Stimulated activated CD4-positive, alpha-beta T cell treated with anti-CD3 and anti-CD28 coated beads, Interleukin-4, amount 100 ng/mL, for 1 hour (primary cell): Measurements from ENCODE around the gene IRAK2.
"Not testable (repeated sequence)": the region's sequence is repeated elsewhere in the genome, so short reads cannot be mapped to it uniquely, and the experiment has no call there.

Experiments used
- DNase-seq: peaks from one replicate; pipeline ENCODE4 v3.0.0-alpha.2; 2020

Gene IRAK2

DNA sequence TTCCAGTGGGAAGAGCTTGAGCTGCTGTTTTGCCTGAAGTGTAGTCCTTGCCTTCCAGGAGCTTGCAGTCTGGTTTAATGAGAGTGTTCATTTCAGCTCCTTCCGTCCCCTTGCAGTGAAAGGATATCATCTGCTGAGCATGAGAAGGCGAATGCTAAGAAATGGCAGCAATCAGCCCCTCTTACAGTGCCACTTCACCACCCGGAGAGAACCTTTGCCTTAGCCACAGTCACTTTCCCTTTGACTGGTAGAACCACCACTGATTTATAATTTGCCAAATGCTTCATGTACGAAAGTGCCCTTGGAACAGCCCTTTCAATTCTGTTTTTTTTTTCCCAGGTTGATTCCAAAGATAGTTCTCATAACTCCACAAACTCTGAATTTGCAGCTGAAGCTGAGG is 95.1 kb downstream of the IRAK2 start:
- DNase-seq, result no peak

DNA sequence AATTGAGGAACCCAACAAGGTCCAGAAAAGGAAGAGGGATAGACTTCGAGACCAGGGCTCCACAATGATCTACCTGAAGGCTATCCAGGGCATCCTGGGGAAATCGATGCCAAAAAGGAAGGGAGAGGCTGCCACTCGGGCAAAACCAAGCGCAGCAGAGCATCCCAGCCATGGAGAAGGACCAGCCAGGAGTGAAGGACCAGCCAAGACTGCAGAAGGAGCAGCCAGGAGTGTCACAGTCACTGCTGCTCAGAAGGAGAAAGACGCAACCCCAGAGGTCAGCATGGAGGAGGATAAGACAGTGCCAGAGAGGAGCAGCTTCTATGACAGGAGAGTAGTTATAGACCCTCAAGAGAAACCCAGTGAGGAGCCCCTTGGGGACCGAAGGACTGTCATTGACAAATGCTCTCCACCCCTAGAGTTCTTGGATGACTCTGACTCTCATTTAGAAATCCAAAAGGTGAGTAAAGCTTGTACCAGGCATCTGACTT is 95.5 kb downstream of the IRAK2 start:
- no peak for DNase-seq

DNA sequence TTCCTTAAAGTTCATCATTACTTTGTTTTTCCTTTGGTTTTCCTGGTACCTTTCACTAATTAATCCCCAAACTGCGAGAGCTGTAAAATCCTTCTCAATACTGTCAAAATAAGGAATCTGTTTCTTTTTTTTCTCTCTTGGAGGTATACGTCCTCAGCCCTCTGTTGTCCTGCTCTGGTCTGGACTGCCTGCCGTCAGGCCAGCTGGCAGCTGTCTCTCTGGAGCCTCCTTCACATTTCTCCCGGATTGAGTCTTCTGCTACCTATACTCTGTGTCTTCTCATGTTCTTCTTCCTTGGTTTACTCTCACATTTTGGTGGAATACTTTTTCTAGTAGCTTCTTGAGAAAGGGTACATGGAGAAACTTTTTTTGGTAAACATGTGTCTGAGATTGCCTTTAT is 97.3 kb downstream of the IRAK2 start:
- no peak for DNase-seq

DNA sequence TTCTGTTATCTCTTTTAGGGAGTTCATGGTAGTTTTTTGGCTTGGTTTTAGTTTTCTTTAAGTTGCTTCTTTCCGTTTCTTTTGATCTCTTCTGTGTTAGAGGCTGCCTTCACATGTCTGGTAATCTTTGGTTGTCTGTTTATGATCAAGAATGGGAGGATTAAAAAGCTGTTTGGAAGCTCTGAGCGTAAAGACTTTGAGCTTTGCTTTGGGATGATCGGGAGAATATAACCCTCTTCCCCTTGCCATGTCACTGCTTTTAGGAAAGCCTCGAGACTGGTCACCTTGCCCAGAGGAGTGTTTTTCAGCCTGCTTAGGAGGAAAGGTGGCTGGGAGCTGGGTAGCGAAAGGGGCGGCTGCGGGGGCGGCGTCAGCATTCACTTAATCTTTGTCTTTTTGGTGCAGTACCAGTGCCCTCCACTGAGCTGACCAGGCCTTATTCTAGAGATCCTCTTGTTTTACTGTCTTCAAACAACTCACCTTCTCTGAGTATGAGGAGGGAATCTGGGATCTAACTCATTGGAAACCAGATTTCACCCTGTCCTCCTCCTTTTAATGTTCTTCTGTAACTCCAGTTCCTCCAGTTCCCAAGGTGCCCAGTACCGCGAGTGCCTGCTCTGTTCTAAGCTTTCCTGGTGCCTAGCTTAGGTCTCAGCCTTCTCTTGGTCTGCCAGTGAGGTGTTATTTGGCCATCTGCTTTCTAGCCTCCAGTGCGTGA is 99.1 kb downstream of the IRAK2 start:
- DNase-seq, result peak; percentile 75

DNA sequence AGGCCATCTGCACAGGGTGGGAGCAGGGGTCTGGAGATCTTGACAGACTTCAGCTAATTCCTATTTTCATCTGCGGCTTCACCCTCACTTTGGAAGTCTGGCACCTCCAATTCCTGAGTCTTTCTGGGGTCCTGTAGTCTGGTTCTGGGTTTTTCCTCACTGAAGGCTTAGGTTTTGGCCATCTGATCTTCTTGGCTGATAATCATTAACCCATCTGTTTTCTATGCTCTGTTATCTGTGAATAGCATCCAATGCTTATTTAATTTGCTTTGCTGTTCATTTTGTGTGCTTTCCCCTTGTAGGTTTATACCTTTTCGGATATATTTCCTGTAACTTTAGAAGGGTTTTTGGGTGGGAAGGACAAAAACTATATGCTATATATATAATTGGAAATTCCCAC is 101.1 kb downstream of the IRAK2 start:
- no peak for DNase-seq

DNA sequence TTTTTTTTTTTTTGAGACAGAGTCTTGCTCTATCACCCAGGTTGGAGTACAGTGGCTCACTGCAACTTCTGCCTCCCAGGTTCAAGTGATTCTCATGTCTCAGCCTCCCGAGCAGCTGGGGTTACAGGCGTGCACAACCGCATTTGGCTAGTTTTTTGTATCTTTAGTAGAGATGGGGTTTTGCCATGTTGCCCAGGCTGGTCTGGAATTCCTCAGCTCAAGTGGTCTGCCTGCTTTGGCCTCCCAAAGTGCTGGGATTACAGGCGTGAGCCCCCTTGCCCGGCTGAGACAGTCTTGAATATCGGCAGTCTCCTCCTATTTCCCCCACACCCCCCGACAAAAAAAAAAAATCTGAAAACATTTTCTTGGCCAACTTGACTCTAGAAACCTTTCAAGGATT is 102.2 kb downstream of the IRAK2 start:
- not testable (repeated sequence) for DNase-seq

DNA sequence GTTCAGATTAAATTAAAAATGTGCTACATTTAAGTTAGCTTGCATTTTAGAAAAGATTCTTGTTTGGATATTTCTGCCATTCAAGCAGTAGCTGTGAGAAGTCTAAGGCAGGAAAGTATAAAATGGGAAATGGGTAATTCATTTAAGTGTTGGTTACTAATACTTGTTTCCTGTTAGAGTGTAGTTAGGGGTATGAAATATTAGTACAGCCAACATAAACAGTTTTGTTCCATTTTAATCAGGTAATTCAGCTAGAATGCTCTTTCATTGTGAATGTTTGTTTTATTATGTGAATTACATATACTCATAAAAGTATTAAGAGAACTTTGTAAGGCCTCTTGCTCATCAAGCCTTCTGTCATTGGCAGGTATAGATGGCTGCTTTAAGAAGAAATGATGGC is 103.4 kb downstream of the IRAK2 start:
- no peak for DNase-seq

DNA sequence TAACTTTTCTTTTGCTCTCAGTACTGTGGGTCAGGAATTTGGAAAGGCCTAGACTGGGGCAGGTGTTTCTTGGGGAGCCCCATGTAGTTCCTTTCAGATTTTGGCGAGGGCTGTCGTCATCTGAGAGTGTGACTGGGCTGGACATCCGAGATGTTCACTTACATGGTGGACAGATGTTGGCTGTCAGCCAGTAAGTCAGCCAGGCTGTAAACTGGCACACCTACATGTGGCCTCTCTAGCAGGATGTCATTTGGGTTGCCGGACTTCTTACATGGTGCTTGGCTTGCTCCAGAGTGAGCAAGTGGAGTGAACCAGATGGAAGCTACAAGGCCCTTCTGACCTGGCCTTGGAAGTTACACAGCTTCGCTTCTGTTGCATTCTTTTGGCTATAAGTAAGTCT is 104.2 kb downstream of the IRAK2 start:
- no peak for DNase-seq

DNA sequence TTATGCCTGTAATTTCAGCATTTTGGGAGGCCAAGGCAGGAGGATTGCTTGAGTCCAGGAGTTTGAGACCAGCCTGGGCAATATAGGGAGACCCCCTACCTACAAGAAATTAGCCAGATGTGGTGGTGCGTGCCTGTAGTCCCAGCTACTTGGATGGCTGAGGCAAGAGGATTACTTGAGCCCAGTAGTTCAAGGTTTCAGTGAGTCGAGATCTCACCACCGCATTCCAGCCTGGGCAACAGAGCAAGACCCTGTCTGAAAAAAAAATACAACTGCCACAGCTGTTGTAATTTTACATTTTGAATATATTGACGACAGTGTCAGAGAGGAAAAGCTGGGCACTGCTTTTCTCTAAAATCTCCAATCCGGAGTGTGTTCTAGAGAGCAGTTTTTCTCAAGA is 104.7 kb downstream of the IRAK2 start:
- no peak for DNase-seq

DNA sequence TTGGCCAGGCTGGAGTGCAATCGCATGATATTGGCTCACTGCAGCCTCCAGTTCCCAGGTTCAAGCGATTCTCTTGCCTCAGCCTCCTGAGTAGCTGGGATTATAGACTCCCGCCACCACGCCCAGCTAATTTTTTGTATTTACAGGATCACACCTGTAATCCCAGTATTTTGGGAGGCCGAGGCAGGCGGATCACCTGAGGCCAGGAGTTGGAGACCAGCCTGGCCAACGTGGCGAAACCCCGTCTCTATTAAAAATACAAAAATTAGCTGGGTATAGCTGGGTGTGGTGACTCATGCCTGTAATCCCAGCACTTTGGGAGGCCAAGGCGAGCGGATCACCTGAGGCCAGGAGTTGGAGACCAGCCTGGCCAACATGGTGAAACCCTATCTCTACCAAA is 107.8 kb downstream of the IRAK2 start:
- DNase-seq, result not testable (repeated sequence)

DNA sequence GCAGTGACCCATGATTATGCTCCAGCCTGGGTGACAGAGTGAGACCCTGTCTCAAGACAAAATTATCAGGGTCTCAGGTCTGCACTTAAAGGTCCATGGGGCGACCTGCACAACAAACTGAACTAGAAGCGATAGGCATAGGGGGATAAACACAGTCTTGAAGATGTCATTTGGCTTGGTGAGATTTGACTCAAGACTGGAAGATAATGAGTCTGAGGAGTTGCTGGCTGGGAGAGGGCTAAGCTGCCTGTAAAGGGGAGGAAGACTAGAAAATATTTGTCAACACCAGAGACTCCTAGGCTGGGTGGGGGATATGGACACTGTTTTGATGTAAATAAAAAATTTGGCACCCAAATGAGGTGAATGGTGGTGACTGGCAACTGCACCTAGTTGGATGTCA is 108.3 kb downstream of the IRAK2 start:
- no peak for DNase-seq

DNA sequence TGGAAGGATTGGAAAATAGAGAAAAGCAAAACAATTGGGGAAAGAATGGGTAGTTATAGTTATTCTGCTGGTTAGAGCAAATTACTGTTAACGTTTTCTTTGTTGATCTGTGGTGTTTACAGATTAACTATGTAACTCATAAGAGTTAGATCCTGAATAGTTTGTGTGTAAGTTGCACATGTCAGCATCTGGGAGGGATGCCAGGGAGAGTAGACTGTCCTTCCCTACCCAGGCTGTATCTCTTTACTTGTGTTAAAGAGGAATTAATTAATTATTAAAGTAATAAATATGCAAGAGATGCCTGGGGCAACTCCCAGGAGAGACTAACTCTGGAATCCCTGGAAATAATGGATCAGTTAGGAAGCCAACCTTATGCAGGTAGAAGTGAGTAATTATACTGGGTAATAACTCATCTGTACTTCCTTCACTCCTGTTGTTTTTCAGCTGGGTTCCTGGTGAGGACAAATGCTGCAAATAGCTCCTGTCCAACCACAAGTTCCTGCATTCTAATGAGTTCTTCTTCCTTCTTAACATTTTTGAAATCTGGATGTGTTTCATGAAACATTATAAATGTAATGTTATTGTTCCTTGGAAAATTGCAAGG is 109.1 kb downstream of the IRAK2 start:
- no peak for DNase-seq

DNA sequence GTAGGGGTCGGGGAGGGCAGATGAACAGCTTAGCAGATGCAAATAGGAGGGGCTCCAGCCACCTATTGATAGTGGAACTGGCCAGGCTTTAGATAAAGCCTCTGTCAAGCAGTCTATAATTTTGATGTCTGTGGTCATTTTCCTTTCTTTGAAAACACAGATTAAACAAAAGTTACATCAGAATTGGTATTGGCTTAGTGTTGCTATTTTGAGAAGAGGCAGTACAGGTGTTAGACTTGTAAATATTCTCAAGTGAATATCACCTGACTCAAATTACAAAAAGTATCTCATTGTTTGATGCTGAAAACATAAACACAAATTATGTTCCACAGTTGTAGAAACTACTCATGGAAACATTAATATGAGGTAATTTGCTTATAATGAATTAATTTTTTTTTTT is 109.9 kb downstream of the IRAK2 start:
- DNase-seq, result no peak

DNA sequence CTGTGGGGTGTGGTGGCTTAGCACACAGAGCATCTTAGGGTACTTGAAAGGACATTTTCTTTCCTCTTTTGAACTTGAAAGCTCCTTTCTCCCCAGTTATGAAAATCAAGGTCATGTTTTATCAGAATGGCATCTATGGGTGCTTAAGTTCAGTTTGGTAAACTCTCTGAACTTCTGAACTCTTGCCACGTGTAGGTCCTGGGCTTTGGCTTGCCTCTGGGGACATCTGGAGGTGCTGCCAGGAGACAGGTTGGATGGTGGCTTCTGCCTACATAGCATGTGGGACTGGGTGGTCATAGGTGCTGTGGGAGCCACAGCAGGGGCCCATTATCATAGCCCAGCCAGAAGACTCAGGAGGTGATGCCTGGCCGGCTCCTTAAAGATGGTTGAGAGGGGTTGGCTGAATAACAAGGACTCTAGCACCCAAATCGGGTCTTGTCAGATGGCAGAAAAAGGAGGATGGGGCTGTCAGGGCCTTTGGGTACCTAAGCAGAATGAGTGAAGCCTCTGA is 112.5 kb downstream of the IRAK2 start:
- DNase-seq, result no peak

DNA sequence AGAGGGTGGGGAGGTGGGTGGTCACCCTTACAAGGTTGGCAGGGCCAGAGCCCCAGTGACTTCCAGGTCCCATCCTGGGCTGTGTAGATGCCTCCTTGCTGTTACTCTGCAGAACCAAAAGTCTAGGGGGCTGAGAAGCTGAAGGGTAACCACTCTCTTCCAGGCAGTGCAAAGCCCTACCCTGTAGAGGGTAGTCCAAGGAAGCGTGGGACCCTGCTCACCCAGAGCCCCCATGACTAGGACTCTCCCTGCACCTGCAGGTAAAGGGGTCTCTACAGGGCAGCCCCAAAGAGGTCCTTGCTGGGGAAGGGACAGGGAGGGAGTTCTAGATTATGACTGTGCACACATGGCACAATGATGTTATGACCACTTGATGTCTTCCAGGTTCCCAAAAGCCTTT is 113.8 kb downstream of the IRAK2 start:
- no peak for DNase-seq

DNA sequence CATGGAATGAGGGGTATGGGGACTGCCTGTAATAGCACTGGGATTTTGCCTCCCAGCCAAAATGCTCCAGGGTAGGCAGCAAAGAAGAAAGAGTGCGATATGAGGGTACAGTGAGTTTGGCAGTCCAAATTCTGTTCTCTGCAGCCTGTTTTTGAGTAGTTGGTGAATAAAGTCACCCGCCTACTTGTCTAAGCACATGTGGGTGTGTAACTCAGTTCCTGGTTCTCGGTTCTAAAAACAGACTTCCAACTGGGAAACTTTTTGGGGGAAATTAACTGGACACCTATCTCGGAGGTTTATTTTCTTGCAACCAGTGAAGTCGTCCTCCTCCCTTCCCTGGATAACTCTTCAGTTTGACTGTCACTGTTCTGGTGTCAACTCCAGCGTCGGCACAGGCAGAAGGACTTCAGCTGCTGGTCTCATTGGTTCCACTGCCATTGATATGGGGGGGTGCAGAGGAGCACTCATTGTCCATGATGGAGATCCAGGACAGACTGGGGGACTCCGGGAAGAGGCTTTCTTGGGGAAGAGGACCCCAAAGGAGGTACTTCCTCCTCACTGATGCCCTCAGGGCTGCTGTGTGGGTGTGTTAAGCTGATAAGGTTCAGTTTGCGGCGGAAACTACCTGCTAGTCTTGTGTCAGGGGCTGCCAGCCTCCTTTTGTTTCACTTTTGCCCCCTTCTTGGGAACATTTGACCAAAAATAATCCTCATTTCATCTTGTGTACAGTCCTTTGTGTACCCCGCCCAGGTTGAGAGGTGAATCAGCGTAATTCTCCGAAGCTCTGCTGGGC is 114.9 kb downstream of the IRAK2 start:
- DNase-seq, result no peak

DNA sequence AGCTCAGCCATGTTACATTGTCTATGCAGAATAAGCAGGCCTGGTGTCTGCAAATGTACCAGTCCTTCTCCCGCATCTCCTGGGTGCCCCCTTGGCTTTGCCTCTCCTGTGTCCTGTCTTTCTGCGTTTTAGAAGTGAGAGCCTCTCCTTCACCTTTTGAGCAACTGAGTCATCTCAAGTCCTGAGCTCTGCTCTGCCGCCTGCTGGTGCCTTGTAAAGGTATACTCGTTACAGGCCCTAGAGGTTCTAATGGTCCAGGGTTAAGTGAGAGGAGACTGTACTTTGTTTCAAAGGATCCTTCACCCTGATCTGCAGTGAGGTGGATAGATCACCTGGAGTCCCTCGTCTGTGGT is 115.4 kb downstream of the IRAK2 start:
- DNase-seq, result no peak

DNA sequence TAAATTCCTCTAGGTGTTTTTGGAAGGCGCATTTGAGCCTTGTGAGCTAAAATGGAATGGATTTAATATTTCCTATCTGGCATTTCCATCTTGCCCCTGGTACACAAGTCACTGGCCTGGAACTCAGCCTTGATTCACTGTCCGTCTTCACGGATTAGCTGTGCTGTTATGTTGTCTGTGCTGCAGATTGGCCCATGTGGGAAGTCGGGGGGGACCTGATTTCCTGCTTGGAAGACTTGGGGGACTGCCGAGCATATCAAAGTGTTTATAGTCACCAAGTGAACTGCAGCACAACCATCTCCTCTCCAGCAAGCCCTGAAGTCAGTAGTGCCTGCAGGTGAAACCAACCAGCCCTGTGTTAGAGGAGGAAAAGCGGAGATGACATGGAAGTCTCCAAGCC is 115.9 kb downstream of the IRAK2 start:
- no peak for DNase-seq

DNA sequence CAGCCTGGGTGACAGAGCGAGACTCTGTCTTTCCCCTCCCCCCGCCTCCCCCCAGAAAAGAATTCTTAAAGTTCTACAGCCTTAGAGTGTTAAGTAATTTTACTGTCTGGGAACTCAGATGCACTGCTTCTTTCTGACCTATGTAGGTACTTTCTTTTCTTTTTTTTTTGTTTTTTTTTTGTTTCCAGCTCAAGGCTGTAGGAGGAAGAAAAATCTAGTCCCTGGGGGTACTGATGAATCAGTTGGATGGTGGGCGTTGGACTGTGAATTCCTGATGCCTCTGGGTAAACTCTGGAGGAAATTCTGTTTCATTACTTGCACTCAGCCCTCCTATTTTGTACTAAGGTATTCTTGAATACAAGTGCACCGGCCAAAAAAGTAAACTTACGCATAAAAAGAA is 117.2 kb downstream of the IRAK2 start:
- no peak for DNase-seq

DNA sequence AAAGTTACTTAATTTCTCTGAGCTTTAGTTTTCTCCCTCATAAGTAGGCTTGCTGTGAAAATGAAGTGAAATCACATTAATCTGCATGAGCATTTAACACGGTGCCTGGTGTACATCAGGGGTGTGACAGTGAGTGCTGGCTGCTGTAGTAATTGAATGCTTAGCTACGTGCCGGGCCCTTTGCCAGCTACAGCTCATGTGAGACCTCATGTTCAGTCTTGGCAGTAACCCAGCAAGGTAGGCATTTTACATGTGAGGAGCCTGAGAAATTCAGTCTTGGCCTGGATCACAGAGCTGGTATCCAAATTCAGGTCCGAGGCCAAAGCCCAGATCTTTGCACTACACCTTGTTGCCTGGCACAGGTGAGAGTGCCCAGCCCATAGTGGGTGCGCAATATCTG is 118.9 kb downstream of the IRAK2 start:
- no peak for DNase-seq

DNA sequence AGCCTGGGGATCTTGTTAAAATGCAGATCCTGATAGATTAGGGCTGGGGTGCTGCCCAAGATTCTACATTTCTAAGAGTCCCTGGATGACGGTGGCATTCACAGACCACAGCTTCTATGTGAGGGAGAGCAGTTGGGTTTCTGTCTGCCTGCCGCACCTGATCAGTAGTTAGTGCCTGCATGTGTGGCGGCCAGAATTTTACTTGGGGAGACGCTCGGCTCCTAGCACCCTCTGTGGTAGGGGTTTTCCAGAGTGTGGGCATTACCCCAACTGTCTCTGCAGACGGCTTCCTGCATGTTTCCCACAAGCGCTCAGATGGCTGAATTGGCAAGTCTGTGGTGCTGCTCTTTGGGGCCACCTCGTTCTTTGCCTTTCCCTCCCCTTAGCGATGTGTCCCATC is 119.8 kb downstream of the IRAK2 start:
- peak; percentile 14 for DNase-seq

DNA sequence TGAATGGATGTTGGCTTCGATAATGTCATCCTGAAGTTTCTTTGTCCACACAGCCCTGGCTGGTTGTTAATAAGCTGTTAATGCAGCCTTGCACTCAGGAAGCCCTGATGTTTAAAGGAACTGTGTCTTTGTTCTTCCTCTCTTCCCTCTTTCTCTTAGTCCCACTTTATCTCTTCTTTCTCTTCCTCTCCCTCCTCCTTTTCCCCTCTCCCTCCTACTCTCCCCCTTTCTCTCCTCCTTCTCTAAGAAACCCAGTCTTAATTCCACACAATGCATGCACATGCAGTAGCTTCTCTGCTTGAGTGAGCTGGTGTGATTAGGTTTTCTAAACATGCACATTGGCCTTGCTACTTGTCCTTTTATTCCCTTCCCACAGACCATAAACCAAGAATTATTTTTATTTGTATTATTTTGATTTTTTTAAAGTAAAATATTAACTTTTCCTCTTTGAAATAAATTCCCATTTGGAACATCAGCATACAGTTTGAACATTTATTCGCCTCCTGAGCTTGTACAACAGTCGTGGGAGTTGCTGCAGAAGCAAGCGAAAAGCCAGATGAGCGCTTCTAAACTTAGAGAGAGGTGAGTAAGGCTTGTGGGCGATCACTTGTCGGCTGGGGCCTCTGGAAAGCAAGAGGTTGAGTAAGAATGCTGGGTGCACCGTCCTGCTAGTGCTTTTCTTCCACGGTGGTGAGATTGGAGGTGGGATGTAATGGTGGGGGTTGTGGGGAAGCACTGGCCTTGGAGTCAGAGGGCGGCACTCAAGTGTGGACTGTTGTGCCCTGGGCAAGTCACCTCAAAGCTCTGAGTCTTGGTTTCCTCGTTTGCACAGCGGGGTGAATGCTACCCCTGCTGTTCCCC is 120.8 kb downstream of the IRAK2 start:
- no peak for DNase-seq

DNA sequence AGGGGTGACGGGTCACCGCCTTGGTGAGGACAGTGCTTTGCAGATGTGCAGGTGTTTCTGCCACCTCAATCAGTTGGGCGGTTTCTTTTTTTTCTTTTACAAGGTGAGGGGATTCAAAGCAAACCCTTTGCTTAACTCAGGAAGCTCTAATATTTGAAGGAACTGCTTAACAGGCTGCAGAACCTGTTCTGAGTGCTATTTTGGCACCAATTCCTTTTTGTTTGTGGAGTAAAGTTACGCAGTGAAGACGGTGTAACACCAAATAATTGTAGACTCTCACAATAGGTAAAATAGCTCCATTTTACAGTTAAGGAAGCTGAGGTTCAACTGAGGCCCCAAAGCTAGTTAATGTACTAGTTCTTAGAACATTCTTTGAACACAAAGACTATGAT is 121.4 kb downstream of the IRAK2 start:
- DNase-seq, result no peak
